Activated CD8-positive, alpha-beta memory T cell treated with anti-CD3 and anti-CD28 coated beads, Interleukin-2, amount 50 U/mL, for 4 hours (primary cell): ENCODE results near the gene HSPB8.
"Not testable (repeated sequence)": the region's sequence is repeated elsewhere in the genome, so short reads cannot be mapped to it uniquely, and the experiment has no call there.

Source experiments
- DNase-seq: peaks from one replicate; pipeline ENCODE4 v3.0.0-alpha.2; 2020

HSPB8 gene

GRCh38 chr12:119208626-119209061 lies 29.9 kb downstream of the HSPB8 start:
- DNase-seq, result no peak

GRCh38 chr12:119211884-119212283 lies 33.2 kb downstream of the HSPB8 start:
- DNase-seq, result no peak

DNA sequence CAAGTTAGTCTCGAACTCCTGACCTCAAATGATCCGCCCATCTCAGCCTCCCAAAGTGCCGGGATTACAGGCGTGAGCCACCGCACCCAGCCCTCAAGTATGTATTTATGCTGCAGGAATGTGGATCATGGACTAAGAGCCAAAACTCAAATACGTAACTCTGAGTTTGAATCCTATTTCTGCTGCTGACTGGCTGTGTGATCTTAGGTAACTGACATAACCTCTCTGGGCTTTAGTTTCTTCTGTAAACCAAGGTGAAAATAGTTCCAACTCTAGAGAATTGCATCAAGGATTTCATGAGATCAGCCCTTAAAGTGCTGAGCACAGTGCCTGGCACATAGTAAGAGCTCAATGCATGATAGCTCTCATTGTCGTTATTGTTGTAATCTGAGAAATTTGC lies 37.4 kb downstream of the HSPB8 start:
- DNase-seq, result no peak

GRCh38 chr12:119218875-119219274 lies 40.1 kb downstream of the HSPB8 start:
- not testable (repeated sequence) for DNase-seq

DNA sequence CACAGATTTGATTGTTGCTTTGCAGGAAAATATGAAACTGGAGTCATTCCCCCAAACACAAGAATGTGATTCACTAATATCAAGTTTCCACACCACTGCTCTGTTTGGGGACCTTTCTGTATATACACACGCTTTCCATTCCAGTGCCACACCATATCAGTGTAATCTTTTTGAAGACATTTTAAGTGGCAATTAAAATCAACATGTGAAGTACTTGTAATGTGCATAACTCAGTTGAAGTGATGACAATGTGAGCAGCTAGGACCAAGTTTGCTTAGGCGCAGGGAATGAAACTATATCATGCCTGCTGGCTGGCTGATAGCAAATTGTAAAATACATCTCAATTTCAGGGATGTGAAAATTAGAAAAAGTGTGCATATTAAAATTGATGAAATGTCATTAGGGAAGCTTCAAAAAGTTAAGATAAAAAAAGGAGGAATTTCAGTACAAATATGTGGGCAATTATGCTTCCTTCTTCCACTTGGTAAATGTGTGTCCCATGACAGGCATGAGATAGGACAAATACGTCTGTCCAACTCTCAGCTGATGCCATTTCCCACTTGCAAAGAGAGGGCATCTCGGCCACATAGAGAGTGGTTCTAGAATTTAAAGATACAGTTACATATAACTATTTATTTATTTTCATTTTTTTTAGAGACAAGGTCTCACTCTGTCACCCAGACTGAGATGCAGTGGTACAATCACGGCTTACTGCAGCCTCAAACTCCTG lies 43.7 kb downstream of the HSPB8 start:
- no peak for DNase-seq

DNA sequence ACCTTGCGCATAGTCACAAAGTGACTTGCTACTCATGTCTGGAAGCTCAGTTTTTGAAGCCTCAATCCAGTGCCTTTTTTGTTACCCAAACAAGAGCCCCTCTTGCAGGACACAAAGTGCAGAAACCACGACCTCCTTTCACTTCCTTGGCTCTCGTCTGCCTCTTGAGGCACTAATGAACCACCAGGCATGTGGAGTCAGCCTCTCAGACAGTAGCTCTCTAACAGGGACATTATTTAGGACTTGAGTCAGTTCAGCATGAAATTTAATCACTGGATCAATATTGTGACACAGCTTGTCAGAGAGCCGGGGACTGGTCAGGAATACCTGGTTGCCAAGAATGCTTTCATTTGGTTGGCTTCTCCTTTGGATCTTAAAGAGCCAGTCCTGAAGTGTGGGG lies 46.7 kb downstream of the HSPB8 start:
- DNase-seq, result no peak

DNA sequence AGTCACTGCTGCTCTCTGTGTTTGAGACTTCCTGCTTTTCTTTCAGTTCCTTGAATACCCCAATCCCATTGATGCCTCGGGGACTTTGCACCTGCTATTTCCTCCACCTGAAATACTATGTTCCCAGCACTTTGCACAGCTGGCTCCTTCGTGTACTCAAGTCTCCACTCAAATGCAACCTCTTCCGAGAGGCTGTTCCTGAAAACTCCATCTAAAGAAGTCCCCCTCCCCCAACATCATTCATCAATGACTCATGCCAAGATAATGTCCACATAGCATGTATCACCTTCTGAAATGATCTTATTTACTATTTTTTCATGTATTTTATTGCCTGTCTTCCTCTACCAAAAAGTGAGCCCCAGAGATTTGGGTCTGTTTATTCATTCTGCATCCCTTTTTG lies 48.6 kb downstream of the HSPB8 start:
- no peak for DNase-seq

GRCh38 chr12:119229205-119229604 lies 50.5 kb downstream of the HSPB8 start:
- no peak for DNase-seq

DNA sequence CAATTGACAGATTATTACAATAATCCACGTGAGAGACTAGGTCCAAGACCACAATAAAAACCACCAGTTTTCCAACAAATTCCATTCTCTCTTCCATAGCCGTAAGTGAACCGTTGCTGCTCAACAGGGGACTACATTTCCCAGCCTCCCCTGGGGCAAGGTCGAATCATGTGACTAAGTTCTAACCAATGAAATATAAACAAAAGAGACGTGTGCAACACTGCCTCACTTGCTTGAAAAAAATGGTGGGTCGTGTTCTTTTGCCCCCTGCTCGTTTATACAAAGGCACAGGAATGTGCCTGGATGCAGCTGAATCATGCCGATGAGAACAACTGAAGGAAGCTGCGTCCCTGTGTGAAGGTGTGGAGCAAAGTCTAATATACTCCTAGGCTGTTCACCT lies 51.1 kb downstream of the HSPB8 start:
- DNase-seq, result no peak

GRCh38 chr12:119230807-119231206 lies 52.1 kb downstream of the HSPB8 start:
- DNase-seq, result no peak

GRCh38 chr12:119231774-119232173 lies 53.0 kb downstream of the HSPB8 start:
- DNase-seq, result no peak

DNA sequence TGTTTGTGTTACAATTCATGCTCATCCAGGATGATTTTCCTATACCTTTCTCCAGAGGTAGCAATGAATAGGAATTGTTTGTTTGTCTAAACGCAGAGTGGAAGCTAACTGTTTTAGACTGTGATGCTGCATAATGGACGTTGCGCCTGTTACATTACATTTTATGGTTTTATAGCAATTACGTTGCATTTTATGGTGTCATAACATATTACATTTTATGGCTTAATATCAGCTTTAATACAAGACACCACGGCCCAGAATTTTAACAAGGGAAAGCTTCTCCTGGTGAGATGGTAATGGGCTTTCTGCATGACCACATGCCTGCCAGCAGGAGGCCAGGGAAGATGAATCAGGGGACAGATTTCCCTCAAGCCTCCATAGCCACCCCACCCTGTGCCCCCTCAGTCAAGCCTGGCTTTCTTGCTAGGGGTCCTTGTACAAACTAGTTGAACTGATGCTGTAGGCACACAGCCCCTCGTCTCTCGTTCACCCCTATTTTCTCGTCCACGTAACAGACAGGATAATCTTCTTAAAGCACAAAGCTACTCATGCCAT lies 56.5 kb downstream of the HSPB8 start:
- DNase-seq, result no peak

- no peak for DNase-seq
These were observed 57.6 kb downstream of the HSPB8 start for GRCh38 chr12:119236372-119236771.

DNA sequence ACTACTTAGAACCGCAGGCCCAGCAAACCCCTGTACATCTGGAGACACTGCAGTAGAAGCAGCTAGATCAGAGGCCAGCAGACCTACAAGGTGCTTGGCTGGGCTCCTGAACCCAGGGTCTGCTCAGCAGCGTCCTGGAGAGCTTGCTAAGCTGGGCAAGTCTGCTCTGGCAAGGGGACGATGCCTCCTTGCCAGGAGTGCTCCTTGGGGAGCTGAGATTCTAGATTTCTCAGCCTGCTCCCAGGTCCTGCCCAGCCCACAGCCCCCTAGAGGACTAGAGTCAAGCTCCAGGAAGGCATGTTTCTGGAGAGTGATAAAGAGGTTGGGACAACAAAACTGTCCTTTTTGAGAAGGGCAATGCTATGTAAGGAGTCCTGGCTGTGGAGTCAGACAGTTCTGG lies 60.3 kb downstream of the HSPB8 start:
- DNase-seq, result no peak

DNA sequence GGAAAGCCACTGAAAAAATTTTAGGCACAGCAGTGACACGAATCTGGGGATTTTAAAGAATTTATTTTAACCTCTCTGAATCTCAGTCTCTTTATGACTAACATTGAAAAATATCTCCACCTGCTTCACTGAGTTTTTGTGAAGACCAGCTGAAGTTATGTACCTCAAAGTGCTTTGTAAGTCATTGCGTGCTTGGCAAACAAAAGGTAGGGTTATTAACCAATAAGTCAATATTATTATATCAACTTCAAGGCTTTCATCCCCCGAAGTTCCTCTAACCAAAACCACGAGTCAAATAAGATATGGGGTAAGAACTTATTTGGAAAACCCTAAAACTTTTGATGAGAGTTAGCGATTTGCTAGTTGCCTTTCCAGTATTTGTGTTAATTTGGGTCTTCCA lies 62.3 kb downstream of the HSPB8 start:
- DNase-seq, result no peak

DNA sequence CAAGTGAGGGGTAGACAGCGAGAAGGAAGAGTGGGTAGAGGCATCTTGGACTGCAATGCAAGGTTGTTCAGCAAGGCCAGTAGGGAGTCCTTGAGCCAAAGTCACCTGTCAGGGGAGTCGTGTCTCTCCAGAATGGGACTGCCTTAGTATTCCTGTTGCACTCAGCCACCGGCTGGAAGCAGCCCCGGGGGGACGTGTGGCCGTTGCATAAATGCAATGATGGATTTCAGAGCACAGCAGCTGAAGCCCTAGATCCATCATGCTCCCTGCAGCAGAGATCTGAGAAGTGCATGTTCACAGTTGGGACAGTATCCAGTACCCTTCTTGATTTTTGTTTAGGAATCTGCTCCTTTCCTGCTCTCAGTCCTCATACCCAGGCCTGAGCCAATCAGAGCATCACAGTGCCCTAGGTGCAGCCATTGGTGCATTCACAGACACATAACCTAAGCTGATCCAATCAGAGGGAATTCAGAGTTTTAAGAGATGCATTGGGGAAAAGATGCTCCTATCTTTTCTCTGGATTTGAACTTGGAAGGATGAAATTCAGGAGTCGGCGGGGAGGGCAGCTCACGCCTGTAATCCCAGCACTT lies 62.9 kb downstream of the HSPB8 start:
- no peak for DNase-seq
